Tibial nerve (tissue), 4 donors: ENCODE measurements around the gene SULT2A1. TPM values are rescaled to one million over a fixed set of nuclear protein-coding genes. Genes with fewer than 3 reads are reported as not detected.
"Not testable (repeated sequence)": the region's sequence is repeated elsewhere in the genome, so short reads cannot be mapped to it uniquely, and the experiment has no call there.

Experiments used
- DNase-seq, 2 donors: peaks; one replicate each; pipeline ENCODE4 v3.0.0-alpha.2; 2019; ENCODE audit warnings: low spot score in 2 of 2
- H3K27ac ChIP-seq, 4 donors: fragments of 200-600 bp; sonication (generic) in 3 of 4; one replicate each; pipeline ENCODE4 v1.5.1; 2017 to 2019; ENCODE audit warnings: mild to moderate bottlenecking in 1 of 4
- H3K27me3 ChIP-seq, 2 donors: fragments of 200-600 bp; sonication (generic) in 1 of 2; one replicate each; pipeline versions ENCODE4 v1.5.1 to v1.6.0; 2017 to 2019
- H3K36me3 ChIP-seq, 3 donors: fragments of 200-600 bp; sonication (generic); one replicate each; pipeline ENCODE4 v1.5.1; 2018 to 2019
- H3K4me1 ChIP-seq, 4 donors: fragments of 200-600 bp; sonication (generic) in 3 of 4; one replicate each; pipeline ENCODE4 v1.5.1; 2017 to 2019
- H3K4me3 ChIP-seq, 4 donors: fragments of 200-600 bp; sonication (generic) in 3 of 4; one replicate each; pipeline ENCODE4 v1.5.1; 2017 to 2019; ENCODE audit warnings: mild to moderate bottlenecking in 1 of 4, moderate library complexity in 1 of 4
- H3K9me3 ChIP-seq, 4 donors: fragments of 200-600 bp; sonication (generic) in 3 of 4; one replicate each; pipeline ENCODE4 v1.5.1; 2017 to 2019
- EP300 ChIP-seq, 2 donors: sonication (generic); formaldehyde crosslinking; IDR thresholded peaks; one replicate each; pipeline ENCODE4 v1.6.1; 2017; ENCODE audit warnings: antibody characterized with exemption in 2 of 2, mild to moderate bottlenecking in 1 of 2
- POLR2A ChIP-seq, 2 donors: fragments of 450-650 bp; IDR thresholded peaks; one replicate each; pipeline ENCODE4 v1.6.1; 2017; ENCODE audit warnings: antibody characterized with exemption in 2 of 2, mild to moderate bottlenecking in 2 of 2, moderate library complexity in 2 of 2
- WGBS, 2 donors: methylation state at CpG; one replicate each; pipeline ENCODE4 v1.1.5; 2018; 5-methylcytosine and 5-hydroxymethylcytosine counted together
- total RNA-seq, 4 donors: library from RNA; depleted of rRNA; stranded (reverse); fragments of >200 nt; gene quantifications; one replicate each; pipeline ENCODE4 v1.1.0, GENCODE V29; 2016
- TF ChIP-seq, protein P1 (sequence below), 5 experiments: fragments of 200-600 bp in 3 of 5; fragments of 450-650 bp in 2 of 5; sonication (generic) in 3 of 5; IDR thresholded peaks; one replicate each; pipeline ENCODE4 v1.5.1; 2016 to 2019; ENCODE audit warnings: antibody characterized with exemption in 5 of 5, mild to moderate bottlenecking in 3 of 5, moderate library complexity in 2 of 5

Gene SULT2A1, protein sequence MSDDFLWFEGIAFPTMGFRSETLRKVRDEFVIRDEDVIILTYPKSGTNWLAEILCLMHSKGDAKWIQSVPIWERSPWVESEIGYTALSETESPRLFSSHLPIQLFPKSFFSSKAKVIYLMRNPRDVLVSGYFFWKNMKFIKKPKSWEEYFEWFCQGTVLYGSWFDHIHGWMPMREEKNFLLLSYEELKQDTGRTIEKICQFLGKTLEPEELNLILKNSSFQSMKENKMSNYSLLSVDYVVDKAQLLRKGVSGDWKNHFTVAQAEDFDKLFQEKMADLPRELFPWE
- not detected for total RNA-seq

DNA sequence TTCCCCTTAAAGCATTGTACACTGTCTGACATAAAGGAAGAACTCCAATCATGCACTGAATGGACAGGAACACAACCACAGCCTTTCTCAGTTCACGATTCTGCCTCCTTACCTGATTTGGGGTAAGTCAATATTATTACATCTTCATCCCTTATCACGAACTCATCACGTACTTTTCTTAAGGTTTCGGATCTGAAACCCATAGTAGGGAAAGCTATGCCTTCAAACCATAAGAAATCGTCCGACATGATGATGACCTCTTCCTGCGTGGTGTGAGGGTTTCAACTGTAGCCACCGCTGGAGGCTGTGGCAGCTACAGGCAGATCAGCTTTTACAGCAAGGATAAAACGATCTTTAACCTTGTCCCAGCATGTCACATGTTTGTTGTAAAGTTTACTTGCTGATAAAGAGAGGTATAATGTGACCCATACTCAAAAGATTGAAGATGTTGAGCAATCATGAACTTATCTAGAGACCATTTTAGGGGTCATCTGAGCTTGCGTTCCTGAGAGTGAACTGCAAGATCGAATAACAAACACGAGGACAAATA, at the start of gene SULT2A1:
TSS of gene SULT2A1 (minus strand) at position 306 of the 550 bp plus-strand sequence. CDS start at position 248, 58 bp downstream.
- TF ChIP-seq POLR2A (IDR thresholded peaks at IDR 0.05) (no peak), EP300 (IDR thresholded peaks at IDR 0.05) (no peak)
- TF ChIP-seq, protein P1, sequence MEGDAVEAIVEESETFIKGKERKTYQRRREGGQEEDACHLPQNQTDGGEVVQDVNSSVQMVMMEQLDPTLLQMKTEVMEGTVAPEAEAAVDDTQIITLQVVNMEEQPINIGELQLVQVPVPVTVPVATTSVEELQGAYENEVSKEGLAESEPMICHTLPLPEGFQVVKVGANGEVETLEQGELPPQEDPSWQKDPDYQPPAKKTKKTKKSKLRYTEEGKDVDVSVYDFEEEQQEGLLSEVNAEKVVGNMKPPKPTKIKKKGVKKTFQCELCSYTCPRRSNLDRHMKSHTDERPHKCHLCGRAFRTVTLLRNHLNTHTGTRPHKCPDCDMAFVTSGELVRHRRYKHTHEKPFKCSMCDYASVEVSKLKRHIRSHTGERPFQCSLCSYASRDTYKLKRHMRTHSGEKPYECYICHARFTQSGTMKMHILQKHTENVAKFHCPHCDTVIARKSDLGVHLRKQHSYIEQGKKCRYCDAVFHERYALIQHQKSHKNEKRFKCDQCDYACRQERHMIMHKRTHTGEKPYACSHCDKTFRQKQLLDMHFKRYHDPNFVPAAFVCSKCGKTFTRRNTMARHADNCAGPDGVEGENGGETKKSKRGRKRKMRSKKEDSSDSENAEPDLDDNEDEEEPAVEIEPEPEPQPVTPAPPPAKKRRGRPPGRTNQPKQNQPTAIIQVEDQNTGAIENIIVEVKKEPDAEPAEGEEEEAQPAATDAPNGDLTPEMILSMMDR (IDR thresholded peaks at IDR 0.05), result no peak
- Histone ChIP-seq H3K9me3 (no peaks in the 10 kb centered on the region), H3K36me3 (no peaks in the 10 kb centered on the region), H3K4me3 (no peak within 1 kb of the TSS), H3K27ac (no peak within 1 kb of the TSS), H3K4me1 (no peaks in the 10 kb centered on the region), H3K27me3 (peaks cover 0 to 8% of the 10 kb centered on the region in 2 donors)
- DNase-seq, result no peak
- 72% methylated on average over 12 of the region's 12 CpGs for WGBS, 2 donors

DNA sequence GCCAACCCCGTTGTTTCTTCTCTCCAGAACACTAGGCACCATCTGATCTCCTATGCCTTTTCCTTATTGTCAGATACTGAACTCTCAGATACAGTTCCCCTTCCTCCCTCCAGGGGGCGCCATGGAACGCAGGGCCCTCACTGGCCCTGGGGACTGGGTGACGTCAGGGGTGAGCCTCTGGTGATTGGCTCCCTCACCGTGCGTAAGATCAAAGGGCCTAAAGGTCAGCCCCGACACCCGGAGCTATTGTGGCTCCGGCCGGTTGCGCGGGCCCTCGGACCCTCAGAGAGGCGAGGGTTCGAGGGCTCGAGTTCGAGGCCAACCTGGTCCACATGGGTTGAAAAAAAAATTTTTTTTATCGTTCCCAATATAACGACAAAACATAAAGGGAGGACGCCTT, 42.5 kb upstream of the SULT2A1 start:
- not testable (repeated sequence) for DNase-seq, H3K4me1 ChIP-seq, H3K27ac ChIP-seq, H3K4me3 ChIP-seq, H3K27me3 ChIP-seq, H3K9me3 ChIP-seq, H3K36me3 ChIP-seq
- WGBS, 2 donors, result no CpG with 5 or more reads among the region's 20 CpGs

DNA sequence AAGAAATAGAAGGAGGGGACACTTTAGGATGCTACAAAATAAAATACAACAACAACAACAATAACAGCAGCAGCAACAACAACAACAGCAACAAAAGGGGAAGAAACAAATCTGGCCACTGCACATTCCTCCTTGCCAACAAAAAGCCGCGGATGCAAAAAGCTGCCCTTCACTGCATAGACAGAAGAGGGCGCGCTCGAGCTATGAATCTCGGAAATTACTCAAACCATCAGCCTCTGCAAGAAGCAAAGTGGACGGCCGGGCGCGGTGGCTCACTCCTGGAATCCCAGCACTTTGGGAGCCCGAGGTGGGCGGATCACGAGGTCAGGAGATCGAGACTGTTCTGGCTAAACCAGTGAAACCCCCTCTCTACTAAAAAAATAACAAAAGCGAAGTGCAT, 34.0 kb upstream of the SULT2A1 start:
- not testable (repeated sequence) for H3K36me3 ChIP-seq, H3K27ac ChIP-seq, H3K4me1 ChIP-seq, H3K9me3 ChIP-seq, H3K4me3 ChIP-seq, H3K27me3 ChIP-seq, DNase-seq
- TF ChIP-seq, protein P1 (IDR thresholded peaks at IDR 0.05), result peak in 3 of 5 experiments; percentile 57 to 75 (median 71)
- WGBS, 2 donors, result 2% methylated on average over 13 of the region's 15 CpGs

DNA sequence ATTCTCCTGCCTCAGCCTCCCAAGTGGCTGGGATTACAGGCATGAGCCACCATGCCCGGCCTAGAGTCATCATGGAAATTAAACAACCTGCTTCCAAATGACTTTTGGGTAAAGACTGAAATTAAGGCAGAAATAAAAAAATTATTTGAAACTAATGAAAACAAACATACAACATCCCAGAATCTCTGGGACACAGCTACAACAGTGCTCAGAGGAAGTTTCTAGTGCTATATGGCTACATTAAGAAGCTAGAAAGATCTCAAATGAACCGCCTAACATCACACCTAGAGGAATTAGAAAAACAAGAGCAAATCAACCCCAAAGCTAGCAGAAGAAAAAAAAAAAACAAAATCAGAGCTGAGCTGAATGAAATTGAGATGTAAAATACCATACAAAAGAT, 24.1 kb upstream of the SULT2A1 start:
- not testable (repeated sequence) for H3K4me1 ChIP-seq, H3K4me3 ChIP-seq, H3K27me3 ChIP-seq, H3K27ac ChIP-seq, H3K36me3 ChIP-seq, H3K9me3 ChIP-seq, DNase-seq
- WGBS, 2 donors, result 85 to 94% methylated on average over 1 to 2 of the region's 2 CpGs

DNA sequence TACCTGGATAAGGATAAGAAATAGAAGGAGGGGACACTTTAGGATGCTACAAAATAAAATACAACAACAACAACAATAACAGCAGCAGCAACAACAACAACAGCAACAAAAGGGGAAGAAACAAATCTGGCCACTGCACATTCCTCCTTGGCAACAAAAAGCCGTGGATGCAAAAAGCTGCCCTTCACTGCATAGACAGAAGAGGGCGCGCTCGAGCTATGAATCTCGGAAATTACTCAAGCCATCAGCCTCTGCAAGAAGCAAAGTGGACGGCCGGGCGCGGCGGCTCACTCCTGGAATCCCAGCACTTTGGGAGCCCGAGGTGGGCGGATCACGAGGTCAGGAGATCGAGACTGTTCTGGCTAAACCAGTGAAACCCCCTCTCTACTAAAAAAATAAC, 23.2 kb upstream of the SULT2A1 start:
- 1 to 4% methylated on average over 5 to 7 of the region's 14 CpGs for WGBS, 2 donors
- not testable (repeated sequence) for H3K4me3 ChIP-seq, H3K4me1 ChIP-seq, H3K27me3 ChIP-seq, H3K36me3 ChIP-seq, H3K9me3 ChIP-seq, H3K27ac ChIP-seq
- DNase-seq, result peak; percentile 83 to 92
- TF ChIP-seq, protein P1 (IDR thresholded peaks at IDR 0.05), result peak in 3 of 5 experiments; percentile 52 to 68 (median 61)

DNA sequence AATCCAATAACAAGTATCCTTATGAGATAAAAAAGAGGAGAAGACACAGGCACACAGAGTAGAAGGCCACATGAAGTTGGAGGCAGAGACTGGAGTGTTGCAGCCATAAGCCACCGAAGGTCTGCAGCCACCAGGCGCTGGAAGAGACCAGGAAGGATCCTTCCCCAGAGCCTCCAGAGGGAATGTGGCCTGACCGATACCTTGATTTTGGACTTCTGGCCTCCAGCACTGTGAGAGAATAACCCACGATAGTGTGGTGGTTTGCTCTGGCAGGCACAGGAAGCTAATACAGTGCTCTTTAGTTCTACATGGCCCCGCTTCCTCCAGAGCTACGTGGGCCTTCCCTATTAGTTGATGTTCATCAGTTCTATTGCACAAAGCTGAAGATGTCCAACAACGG, 15.3 kb upstream of the SULT2A1 start:
- TF ChIP-seq, protein P1 (IDR thresholded peaks at IDR 0.05), result no peak
- no peak for TF ChIP-seq POLR2A (IDR thresholded peaks at IDR 0.05)
- no peak for TF ChIP-seq EP300 (IDR thresholded peaks at IDR 0.05)
- peaks cover 0 to 4% (median 0%) of the 10 kb centered on the region in 4 donors for H3K9me3 ChIP-seq
- H3K27ac ChIP-seq, result no peak overlapping the region
- no peak for DNase-seq
- 80 to 85% methylated on average over 7 of the region's 7 CpGs for WGBS, 2 donors
- no peak overlapping the region for H3K4me3 ChIP-seq
- no peaks in the 10 kb centered on the region for H3K4me1 ChIP-seq
- peaks cover 0 to 7% of the 10 kb centered on the region in 2 donors for H3K27me3 ChIP-seq
- no peaks in the 10 kb centered on the region for H3K36me3 ChIP-seq
